IPS DF 6.9 (cell line): ENCODE results near the gene HRAS.

ENCODE experiments used
- DNase-seq: peaks from one replicate; pipeline ENCODE4 v3.0.0-alpha.2; 2013; ENCODE audit warnings: low read depth, low spot score
- H3K27ac ChIP-seq: one replicate; pipeline ENCODE4 v1.5.1; 2013; ENCODE audit warnings: low read length, control low read depth
- H3K27me3 ChIP-seq: 2 replicates; pipeline ENCODE4 v1.6.1; 2013; ENCODE audit warnings: mild to moderate bottlenecking, low read length; ENCODE audit not compliant: control insufficient read depth, insufficient read depth
- H3K36me3 ChIP-seq: 2 replicates; pipeline ENCODE4 v1.6.1; 2013; ENCODE audit warnings: low read length; ENCODE audit not compliant: control insufficient read depth, insufficient read depth
- H3K4me1 ChIP-seq: 2 replicates; pipeline ENCODE4 v1.6.1; 2013; ENCODE audit warnings: low read length; ENCODE audit not compliant: control insufficient read depth, insufficient read depth
- H3K4me3 ChIP-seq: 2 replicates; pipeline ENCODE4 v1.5.1; 2013; ENCODE audit warnings: mild to moderate bottlenecking, low read length
- H3K9me3 ChIP-seq: 2 replicates; pipeline ENCODE4 v1.6.1; 2013; ENCODE audit warnings: low read length, inconsistent platforms; ENCODE audit not compliant: control insufficient read depth, insufficient read depth
- whole genome bisulfite sequencing: extraction: QIAGEN DNeasy Blood & Tissue Kit; methylation state at CpG from one replicate; pipeline ENCODE4 v1.1.7; 2013; ENCODE audit warnings: mixed read lengths, missing lambda C conversion rate; ENCODE audit not compliant: insufficient read length, insufficient coverage; 5-methylcytosine and 5-hydroxymethylcytosine counted together

The HRAS gene

GRCh38 chr11:506238-506994, 29.0 kb downstream of the HRAS start:
- Histone ChIP-seq H3K27ac (no peak overlapping the region), H3K36me3 (no peaks in the 10 kb centered on the region; the same call in 1 of the 2 replicates), H3K9me3 (no peaks in the 10 kb centered on the region), H3K27me3 (no peaks in the 10 kb centered on the region), H3K4me3 (peak overlapping the region; percentile 72), H3K4me1 (no peaks in the 10 kb centered on the region)
- WGBS = no CpG with 5 or more reads among the region's 71 CpGs
- peak; percentile 88 for DNase-seq

GRCh38 chr11:504994-505344, 30.4 kb downstream of the HRAS start:
- peaks cover 9% of the 10 kb centered on the region for H3K36me3 ChIP-seq
- no peak overlapping the region for H3K4me3 ChIP-seq
- WGBS = 100% methylated on average over 2 of the region's 7 CpGs
- no peaks in the 10 kb centered on the region for H3K27me3 ChIP-seq
- H3K9me3 ChIP-seq = no peaks in the 10 kb centered on the region
- no peak overlapping the region for H3K27ac ChIP-seq
- no peaks in the 10 kb centered on the region for H3K4me1 ChIP-seq
- DNase-seq = no peak

GRCh38 chr11:504053-504993, 31.1 kb downstream of the HRAS start:
- peaks cover 15% of the 10 kb centered on the region for H3K36me3 ChIP-seq
- no peak overlapping the region for H3K27ac ChIP-seq
- no peaks in the 10 kb centered on the region for H3K27me3 ChIP-seq
- no CpG with 5 or more reads among the region's 72 CpGs for WGBS
- DNase-seq = no peak
- no peaks in the 10 kb centered on the region for H3K4me1 ChIP-seq
- no peaks in the 10 kb centered on the region for H3K9me3 ChIP-seq
- no peak overlapping the region for H3K4me3 ChIP-seq

- peaks cover 24% of the 10 kb centered on the region for H3K36me3 ChIP-seq
- no peak for DNase-seq
- WGBS = no CpG with 5 or more reads among the region's 24 CpGs
- H3K9me3 ChIP-seq = no peaks in the 10 kb centered on the region
- no peaks in the 10 kb centered on the region for H3K4me1 ChIP-seq
- H3K4me3 ChIP-seq = no peak overlapping the region
- no peaks in the 10 kb centered on the region for H3K27me3 ChIP-seq
- no peak overlapping the region for H3K27ac ChIP-seq
Observed at GRCh38 chr11:503179-503981, 32.0 kb downstream of the HRAS start.

- H3K9me3 ChIP-seq = no peaks in the 10 kb centered on the region
- no peak for DNase-seq
- no CpG with 5 or more reads among the region's 10 CpGs for WGBS
- no peaks in the 10 kb centered on the region for H3K4me1 ChIP-seq
- H3K27me3 ChIP-seq = no peaks in the 10 kb centered on the region
- no peak overlapping the region for H3K4me3 ChIP-seq
- H3K27ac ChIP-seq = no peak overlapping the region
- peaks cover 33% of the 10 kb centered on the region for H3K36me3 ChIP-seq
Observed at GRCh38 chr11:502288-503178, 32.8 kb downstream of the HRAS start.

GRCh38 chr11:501683-502287, 33.6 kb downstream of the HRAS start:
- no CpG with 5 or more reads among the region's 19 CpGs for WGBS
- DNase-seq = no peak
- H3K9me3 ChIP-seq = no peaks in the 10 kb centered on the region

GRCh38 chr11:501001-501682, 34.2 kb downstream of the HRAS start:
- H3K4me3 ChIP-seq = no peak overlapping the region
- H3K9me3 ChIP-seq = no peaks in the 10 kb centered on the region
- H3K4me1 ChIP-seq = no peaks in the 10 kb centered on the region
- no peak for DNase-seq
- H3K27me3 ChIP-seq = no peaks in the 10 kb centered on the region
- WGBS = no CpG with 5 or more reads among the region's 24 CpGs
- H3K27ac ChIP-seq = no peak overlapping the region
- peaks cover 41% of the 10 kb centered on the region for H3K36me3 ChIP-seq

More at GRCh38 chr11:501683-502287, 33.6 kb downstream of the HRAS start:
- Histone ChIP-seq H3K4me1 (no peaks in the 10 kb centered on the region), H3K27ac (no peak overlapping the region), H3K27me3 (no peaks in the 10 kb centered on the region), H3K4me3 (no peak overlapping the region), H3K36me3 (peaks cover 40% of the 10 kb centered on the region)

- no peaks in the 10 kb centered on the region for H3K9me3 ChIP-seq
- no peak for DNase-seq
- H3K4me1 ChIP-seq = no peaks in the 10 kb centered on the region
- H3K27me3 ChIP-seq = no peaks in the 10 kb centered on the region
- H3K36me3 ChIP-seq = peaks cover 41% of the 10 kb centered on the region
- no CpG with 5 or more reads among the region's 24 CpGs for WGBS
- no peak overlapping the region for H3K4me3 ChIP-seq
- H3K27ac ChIP-seq = no peak overlapping the region
Observed at GRCh38 chr11:499201-500076, 35.9 kb downstream of the HRAS start.
